GM06990 (cell line): Measurements from ENCODE around the gene MAFF.
"Not testable (repeated sequence)": the region's sequence is repeated elsewhere in the genome, so short reads cannot be mapped to it uniquely, and the experiment has no call there.

Experiments used
- DNase-seq: peaks from one replicate; pipeline ENCODE4 v3.0.0-alpha.2; 2011; ENCODE audit not compliant: insufficient read length; ENCODE audit errors: extremely low read depth
- H3K27me3 ChIP-seq: replicated peaks from 2 replicates; pipeline ENCODE4 v1.6.0; 2011; ENCODE audit warnings: low read length; ENCODE audit not compliant: control insufficient read depth, insufficient read depth
- H3K36me3 ChIP-seq: 2 replicates; pipeline ENCODE4 v1.5.1; 2011; ENCODE audit warnings: low read length; ENCODE audit not compliant: control insufficient read depth, insufficient read depth
- H3K4me3 ChIP-seq: replicated peaks from 2 replicates; pipeline ENCODE4 v1.5.1; 2011; ENCODE audit warnings: low read depth, mild to moderate bottlenecking, control low read depth, low read length
- CTCF ChIP-seq: IDR thresholded peaks from 2 replicates; pipeline ENCODE4 v1.5.1; 2011; ENCODE audit warnings: low read length, control low read depth, mild to moderate bottlenecking, inconsistent platforms; ENCODE audit not compliant: insufficient read depth, poor library complexity, severe bottlenecking

The MAFF gene

DNA sequence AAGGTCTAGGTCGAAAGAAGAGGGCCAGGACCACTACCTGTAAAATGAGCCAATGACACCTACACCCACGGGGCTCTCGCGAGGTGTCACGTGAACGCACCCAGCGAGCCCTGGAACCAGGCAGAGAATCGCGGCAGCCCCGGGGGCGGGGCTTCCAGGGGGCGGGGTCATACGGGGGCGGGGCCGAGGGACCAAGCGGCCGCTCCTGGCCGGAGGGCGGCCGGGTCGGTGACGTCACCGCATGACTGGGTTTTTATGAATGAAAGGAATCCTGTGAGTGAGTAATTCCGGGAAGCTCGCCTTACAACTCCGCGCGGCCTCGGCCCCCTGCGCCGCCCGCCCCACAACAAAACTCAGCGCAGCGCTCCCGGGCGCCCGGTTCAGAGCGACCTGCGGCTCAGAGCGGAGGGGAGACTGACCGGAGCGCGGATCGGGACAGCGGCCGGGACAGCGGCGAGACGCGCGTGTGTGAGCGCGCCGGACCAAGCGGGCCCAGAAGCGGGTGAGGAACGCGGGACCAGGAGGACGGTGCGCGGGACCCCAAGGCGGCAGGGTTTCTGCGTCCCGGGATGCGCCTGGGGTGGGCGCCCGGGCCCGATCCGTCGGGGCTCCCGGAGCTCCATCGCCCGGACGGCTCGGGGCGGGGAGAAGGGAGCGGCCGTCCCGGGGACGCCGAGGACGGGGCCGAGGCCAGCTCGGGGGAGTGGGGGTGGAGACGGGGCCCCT lies at the start of gene MAFF:
MAFF (plus strand) TSS at position 284 of the 726 bp plus-strand sequence. CDS start 11,860 bp downstream, outside the sequence.
- TF ChIP-seq CTCF = no peak
- H3K36me3 ChIP-seq = no peaks in the 10 kb centered on the region
- no peaks in the 10 kb centered on the region for H3K27me3 ChIP-seq
- H3K4me3 ChIP-seq = peak within 1 kb of the TSS; percentile 75
- DNase-seq = peak; percentile 92

DNA sequence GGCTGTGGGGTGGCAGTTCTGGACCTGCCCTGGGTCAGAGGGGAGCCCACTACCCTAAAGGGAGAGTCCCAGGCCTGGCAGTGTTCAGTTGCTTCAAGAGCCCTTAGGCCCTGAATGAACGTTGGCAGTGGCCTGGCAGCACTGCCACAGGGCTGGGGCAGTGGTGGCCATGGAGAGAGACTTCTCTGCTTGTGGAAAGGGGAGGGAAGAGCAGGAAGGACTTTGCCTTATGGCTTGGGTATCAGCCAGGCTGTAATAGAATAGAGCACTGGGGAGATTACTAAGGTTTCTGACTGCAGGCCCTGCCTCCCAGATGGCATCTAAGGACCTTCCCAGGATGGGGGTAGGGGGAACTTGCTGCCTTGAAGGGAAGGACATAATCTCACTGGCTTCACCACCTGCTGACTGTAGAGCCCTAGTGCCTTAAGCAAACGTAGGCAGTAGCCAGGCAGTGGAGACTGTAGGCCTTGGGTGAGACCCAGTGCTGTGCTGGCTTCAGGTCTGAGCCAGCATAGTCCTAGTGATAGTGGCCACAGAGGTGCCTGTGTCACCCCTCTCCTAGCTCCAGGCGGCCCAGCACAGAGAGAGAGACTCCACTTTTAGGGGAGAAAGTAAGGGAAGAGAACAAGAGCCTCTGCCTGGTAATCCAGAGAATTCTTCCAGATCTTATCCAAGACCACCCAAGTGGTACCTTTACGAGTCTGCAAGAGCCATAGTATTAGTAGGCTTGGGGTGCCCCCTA lies 47.8 kb upstream of the MAFF start:
- no peak overlapping the region for H3K4me3 ChIP-seq
- H3K36me3 ChIP-seq = no peaks in the 10 kb centered on the region
- no peak for DNase-seq
- H3K27me3 ChIP-seq = no peaks in the 10 kb centered on the region
- no peak for TF ChIP-seq CTCF

- not testable (repeated sequence) for H3K36me3 ChIP-seq, DNase-seq, H3K4me3 ChIP-seq, H3K27me3 ChIP-seq
Measured at GRCh38 chr22:38154563-38154915, 47.3 kb upstream of the MAFF start.

DNA sequence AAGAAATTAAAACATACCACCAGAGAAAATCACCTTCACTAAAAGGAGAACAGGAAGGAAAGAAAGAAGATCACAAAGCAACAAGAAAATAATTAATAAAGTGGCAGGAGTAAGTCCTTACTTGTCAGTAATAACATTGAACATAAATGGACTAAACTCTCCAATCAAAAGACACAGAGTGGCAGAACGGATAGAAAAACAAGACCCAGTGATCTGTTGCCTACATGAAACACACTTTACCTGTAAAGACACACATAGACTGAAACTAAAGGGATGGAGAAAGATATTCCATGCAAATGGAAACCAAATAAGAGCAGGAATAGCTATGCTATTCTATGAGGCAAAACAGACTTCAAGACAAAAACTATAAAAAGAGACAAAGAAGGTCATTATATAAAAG lies 46.1 kb upstream of the MAFF start:
- Histone ChIP-seq H3K27me3 (no peaks in the 10 kb centered on the region), H3K4me3 (no peak overlapping the region), H3K36me3 (no peaks in the 10 kb centered on the region)
- no peak for DNase-seq
- TF ChIP-seq CTCF = no peak

- Histone ChIP-seq H3K27me3 (no peaks in the 10 kb centered on the region), H3K36me3 (peaks cover 7% of the 10 kb centered on the region), H3K4me3 (no peak overlapping the region)
- TF ChIP-seq CTCF = no peak
- no peak for DNase-seq
Measured at GRCh38 chr22:38162881-38163843, 38.6 kb upstream of the MAFF start.
